H1 (cell line): ENCODE results near the gene SF3B2. TPM values are rescaled to one million over a fixed set of nuclear protein-coding genes. Genes with fewer than 3 reads are reported as not detected.

Experiments used
- CTCF ChIA-PET: fragments of 300-600 bp; sonication (Branson Sonifier 250); formaldehyde crosslinking; loops from one replicate; lab custom pipeline; 2021; ENCODE audit not compliant: partially characterized antibody; lab: Charles Lee
- POLR2A ChIA-PET: fragments of 300-600 bp; sonication (Branson Sonifier 250); formaldehyde crosslinking; loops from one replicate; lab custom pipeline; 2021; ENCODE audit warnings: inconsistent platforms; ENCODE audit not compliant: partially characterized antibody; lab: Charles Lee
- DNase-seq, 2 experiments: peaks; one replicate each; pipeline versions ENCODE4 v3.0.0 to v3.0.0-alpha.2; 2010 to 2022; ENCODE audit warnings: low spot score in 2 of 2, low read depth in 1 of 2, mixed read lengths in 1 of 2
- FAIRE-seq: peaks from 2 replicates; lab custom pipeline; 2011; peaks lifted over from hg19 to GRCh38; lab: Jason Lieb, UNC
- H2AFZ ChIP-seq: 2 replicates; pipeline ENCODE4 v1.8.1; 2012; ENCODE audit warnings: low read length, inconsistent platforms
- H2AK5ac ChIP-seq: 2 replicates; pipeline ENCODE4 v1.6.1; 2013; ENCODE audit warnings: low read depth, low read length
- H2BK120ac ChIP-seq: replicated peaks from 2 replicates; pipeline ENCODE3; 2013; ENCODE audit warnings: low read depth, low read length, inconsistent platforms
- H2BK12ac ChIP-seq: 2 replicates; pipeline ENCODE4 v1.6.1; 2013; ENCODE audit warnings: low read depth, low read length
- H2BK15ac ChIP-seq: 2 replicates; pipeline ENCODE4 v1.6.1; 2013; ENCODE audit warnings: low read length
- H2BK20ac ChIP-seq: 2 replicates; pipeline ENCODE4 v1.6.1; 2013; ENCODE audit warnings: low read length
- H2BK5ac ChIP-seq: 2 replicates; pipeline ENCODE4 v1.6.1; 2013; ENCODE audit warnings: low read depth, low read length
- H3K14ac ChIP-seq: 2 replicates; pipeline ENCODE4 v1.6.1; 2013; ENCODE audit warnings: inconsistent platforms; ENCODE audit not compliant: insufficient read length
- H3K18ac ChIP-seq: 2 replicates; pipeline ENCODE4 v1.6.1; 2013; ENCODE audit warnings: low read length; ENCODE audit errors: extremely low read depth
- H3K23ac ChIP-seq: 2 replicates; pipeline ENCODE4 v1.6.1; 2013; ENCODE audit warnings: inconsistent platforms; ENCODE audit not compliant: insufficient read length
- H3K23me2 ChIP-seq: 2 replicates; pipeline ENCODE4 v1.6.1; 2013; ENCODE audit warnings: low read depth, low read length
- H3K27ac ChIP-seq: 2 replicates; pipeline ENCODE4 v1.6.1; 2011; ENCODE audit warnings: low read depth, low read length, inconsistent platforms
- H3K27me3 ChIP-seq, 4 experiments: replicated peaks in 1 of 4; 1 replicate in 1 of 4; 2 replicates in 3 of 4; pipeline versions ENCODE4 v1.6.1 to v1.8.1; 2011 to 2013; ENCODE audit warnings: low read length in 3 of 4, mild to moderate bottlenecking in 3 of 4, inconsistent platforms in 2 of 4, mixed read lengths in 2 of 4, moderate library complexity in 1 of 4; ENCODE audit not compliant: control insufficient read depth in 3 of 4, insufficient read depth in 3 of 4; ENCODE audit errors: extremely low read depth in 1 of 4
- H3K36me3 ChIP-seq, 4 experiments: 2 replicates each; pipeline versions ENCODE4 v1.6.1 to v1.8.1; 2011 to 2013; ENCODE audit warnings: mild to moderate bottlenecking in 4 of 4, low read length in 3 of 4, moderate library complexity in 2 of 4, control low read depth in 1 of 4, inconsistent platforms in 1 of 4; ENCODE audit not compliant: insufficient read depth in 4 of 4, control insufficient read depth in 2 of 4
- H3K4ac ChIP-seq: replicated peaks from 2 replicates; pipeline ENCODE3; 2013; ENCODE audit warnings: low read length, low read depth, mixed read lengths, inconsistent platforms; ENCODE audit not compliant: insufficient read length
- H3K4me1 ChIP-seq, 4 experiments: replicated peaks in 1 of 4; 1 replicate in 1 of 4; 2 replicates in 3 of 4; pipeline versions ENCODE4 v1.6.1 to v1.8.1; 2011 to 2013; ENCODE audit warnings: low read length in 3 of 4, inconsistent platforms in 2 of 4, mixed read lengths in 1 of 4; ENCODE audit not compliant: insufficient read depth in 4 of 4, control insufficient read depth in 3 of 4
- H3K4me2 ChIP-seq, 2 experiments: 2 replicates each; pipeline versions ENCODE4 v1.6.1 to v1.8.1; 2011 to 2013; ENCODE audit warnings: low read depth in 2 of 2, low read length in 2 of 2, control low read depth in 1 of 2, inconsistent platforms in 1 of 2, mild to moderate bottlenecking in 1 of 2; ENCODE audit not compliant: insufficient read depth in 1 of 2
- H3K4me3 ChIP-seq, 4 experiments: fragments of 200-600, 300-600 bp in 1 of 4; sonication (generic), shearing (Covaris generic), sonication (Bioruptor Twin) in 1 of 4; 2 replicates each; pipeline versions ENCODE4 v1.5.1 to v1.8.1; 2011 to 2016; ENCODE audit warnings: low read length in 4 of 4, low read depth in 3 of 4, control low read depth in 2 of 4, inconsistent platforms in 2 of 4, mild to moderate bottlenecking in 2 of 4, mixed read lengths in 1 of 4, moderate library complexity in 1 of 4; ENCODE audit not compliant: insufficient read depth in 2 of 4; ENCODE audit errors: extremely low read depth in 1 of 4
- H3K56ac ChIP-seq: replicated peaks from 2 replicates; pipeline ENCODE3; 2013; ENCODE audit warnings: low read depth, mild to moderate bottlenecking, mixed read lengths, low read length, inconsistent platforms; ENCODE audit not compliant: insufficient read length
- H3K79me1 ChIP-seq: 2 replicates; pipeline ENCODE4 v1.6.1; 2013; ENCODE audit warnings: low read depth, low read length, control low read depth
- H3K79me2 ChIP-seq, 2 experiments: 2 replicates each; pipeline versions ENCODE4 v1.6.1 to v1.8.1; 2012 to 2013; ENCODE audit warnings: low read length in 2 of 2, mild to moderate bottlenecking in 2 of 2, inconsistent platforms in 1 of 2; ENCODE audit not compliant: insufficient read depth in 2 of 2, control insufficient read depth in 1 of 2
- H3K9ac ChIP-seq, 4 experiments: replicated peaks in 1 of 4; 1 replicate in 1 of 4; 2 replicates in 3 of 4; pipeline versions ENCODE4 v1.6.1 to v1.8.1; 2011 to 2013; ENCODE audit warnings: low read depth in 3 of 4, low read length in 3 of 4, control low read depth in 2 of 4, mild to moderate bottlenecking in 2 of 4, moderate library complexity in 2 of 4, inconsistent platforms in 1 of 4; ENCODE audit errors: extremely low read depth in 1 of 4
- H3K9me3 ChIP-seq, 2 experiments: 2 replicates each; pipeline versions ENCODE4 v1.6.1 to v1.8.1; 2012 to 2013; ENCODE audit warnings: mild to moderate bottlenecking in 2 of 2, moderate library complexity in 2 of 2, control low read depth in 1 of 2, inconsistent platforms in 1 of 2, low read depth in 1 of 2, low read length in 1 of 2, mixed read lengths in 1 of 2; ENCODE audit not compliant: insufficient read depth in 2 of 2
- H4K20me1 ChIP-seq, 2 experiments: replicated peaks in 1 of 2; 2 replicates each; pipeline versions ENCODE3 to v1.8.1; 2011 to 2013; ENCODE audit warnings: inconsistent platforms in 2 of 2, low read length in 2 of 2, mild to moderate bottlenecking in 1 of 2; ENCODE audit not compliant: insufficient read depth in 2 of 2, control insufficient read depth in 1 of 2
- H4K5ac ChIP-seq: 2 replicates; pipeline ENCODE4 v1.6.1; 2013; ENCODE audit warnings: low read length, low read depth, mixed read lengths, inconsistent platforms; ENCODE audit not compliant: insufficient read length
- H4K8ac ChIP-seq: 2 replicates; pipeline ENCODE4 v1.8.0; 2013; ENCODE audit warnings: mild to moderate bottlenecking, moderate library complexity, low read length, inconsistent platforms; ENCODE audit not compliant: insufficient read depth; ENCODE audit errors: extremely low read depth
- H4K91ac ChIP-seq: replicated peaks from 2 replicates; pipeline ENCODE3; 2013; ENCODE audit warnings: low read length, mixed read lengths, inconsistent platforms; ENCODE audit not compliant: insufficient read length
- ASH2L ChIP-seq: fragments of 200-600, 300-600 bp; sonication (generic); IDR thresholded peaks from one replicate; pipeline ENCODE4 v1.7.1; 2017; ENCODE audit warnings: low read length
- ATF3 ChIP-seq: IDR thresholded peaks from 2 replicates; pipeline ENCODE4 v1.6.1; 2011; ENCODE audit warnings: low read depth, mild to moderate bottlenecking, low read length; ENCODE audit not compliant: insufficient read depth
- BCL11A ChIP-seq, 2 experiments: IDR thresholded peaks; one replicate each; pipeline ENCODE4 v1.6.1; 2011; ENCODE audit warnings: low read depth in 2 of 2, low read length in 2 of 2, mild to moderate bottlenecking in 2 of 2
- CHD2 ChIP-seq: IDR thresholded peaks from 2 replicates; pipeline ENCODE4 v1.6.1; 2012; ENCODE audit warnings: low read length, improper control_type of control experiment
- CREB1 ChIP-seq: IDR thresholded peaks from 2 replicates; pipeline ENCODE4 v1.6.1; 2012; ENCODE audit warnings: inconsistent platforms
- GABPA ChIP-seq: IDR thresholded peaks from 2 replicates; pipeline ENCODE4 v1.6.1; 2011; ENCODE audit warnings: mild to moderate bottlenecking, low read length, moderate library complexity, borderline replicate concordance; ENCODE audit not compliant: insufficient read depth
- MAFK ChIP-seq: IDR thresholded peaks from 2 replicates; pipeline ENCODE4 v1.6.1; 2012; ENCODE audit warnings: low read depth, mild to moderate bottlenecking, improper control_type of control experiment, low read length
- SP4 ChIP-seq: IDR thresholded peaks from 2 replicates; pipeline ENCODE4 v1.6.1; 2012; ENCODE audit warnings: low read length, inconsistent platforms
- TAF7 ChIP-seq: optimal IDR thresholded peaks from 2 replicates; pipeline ENCODE3; 2011; ENCODE audit warnings: low read depth, mild to moderate bottlenecking, inconsistent platforms, low read length, moderate library complexity, borderline replicate concordance
- ZNF274 ChIP-seq: IDR thresholded peaks from 2 replicates; pipeline ENCODE4 v1.7.0; 2012; ENCODE audit warnings: low read length, borderline replicate concordance; ENCODE audit errors: extremely low read depth
- WGBS, 2 experiments: shearing (Covaris generic) in 1 of 2; methylation state at CpG; one replicate each; pipeline versions ENCODE4 v1.1.6 to v1.1.7; 2013 to 2015; ENCODE audit warnings: low lambda C conversion rate in 2 of 2, mixed read lengths in 2 of 2, inconsistent platforms in 1 of 2, low coverage in 1 of 2, missing lambda C conversion rate in 1 of 2; ENCODE audit not compliant: insufficient replicate concordance in 2 of 2, insufficient coverage in 1 of 2, insufficient read length in 1 of 2; ENCODE audit errors: extremely low coverage in 1 of 2, missing lambda C conversion rate in 1 of 2; 5-methylcytosine and 5-hydroxymethylcytosine counted together
- polyA plus RNA-seq, 7 experiments: library from polyadenylated mRNA; depleted of rRNA in 3 of 7; stranded (reverse) in 5 of 7; unstranded in 2 of 7; fragments of >200 nt in 5 of 7; fragments of 200-250 nt in 2 of 7; gene quantifications; 1 replicate in 5 of 7; 2 replicates in 1 of 7; 4 replicates in 1 of 7; pipeline versions ENCODE4 v1.2.1 to v1.2.3, GENCODE V29; 2011 to 2013; ENCODE audit warnings: missing spikeins in 2 of 7, mixed read lengths in 2 of 7
- total RNA-seq: library from RNA; stranded (reverse); fragmentation: NEBNext Ultra II Directional; extraction: Animal tissue kit (Norgen Biotek cat#: 25700); gene quantifications from 2 replicates; pipeline ENCODE4 v1.2.1, GENCODE V29; 2021

The SF3B2 gene
- total and polyA plus RNA-seq, 2 of the 8 experiments (the other 6 are each of a cell fraction or from before 2014, with no cell fraction given): 182 to 237 TPM

GRCh38 chr11:66075273-66075672, 23.1 kb downstream of the SF3B2 start:
- Histone ChIP-seq H3K9me3 (no peaks in the 10 kb centered on the region), H3K4me1 (peaks cover 0 to 5% (median 2%) of the 10 kb centered on the region in 4 experiments; a peak in 4 of 7 replicates), H2BK15ac (no peak overlapping the region), H3K14ac (no peak overlapping the region), H4K20me1 (peaks cover 2% of the 10 kb centered on the region in 2 experiments), H2BK20ac (no peak overlapping the region), H2BK5ac (no peak overlapping the region), H3K9ac (no peak overlapping the region), H3K4ac (no peak overlapping the region), H3K4me2 (no peak overlapping the region), H3K4me3 (no peak overlapping the region), H2BK12ac (no peak overlapping the region), H3K27ac (no peak overlapping the region), H2AFZ (no peak overlapping the region), H3K79me2 (peaks cover 0 to 13% of the 10 kb centered on the region in 2 experiments; a peak in 2 of 4 replicates), H3K18ac (no peak overlapping the region), H3K23me2 (no peaks in the 10 kb centered on the region; the same call in 1 of the 2 replicates), H3K79me1 (no peaks in the 10 kb centered on the region), H3K23ac (no peak overlapping the region), H4K5ac (no peak overlapping the region), H2AK5ac (no peak overlapping the region), H2BK120ac (no peak overlapping the region), H4K91ac (no peak overlapping the region), H3K56ac (no peak overlapping the region), H4K8ac (no peak overlapping the region), H3K36me3 (0 out of 8 replicates have a peak, but pooled peaks cover 0 to 3% (median 0%) of the 10 kb centered on the region in 4 experiments), H3K27me3 (no peaks in the 10 kb centered on the region)
- FAIRE-seq: no peak
- 96% methylated on average over 4 of the region's 4 CpGs; no CpG with 5 or more reads in 1 of the 2 experiments for WGBS, 2 experiments
- POLR2A ChIA-PET: no interaction called here
- DNase-seq: no peak
- TF ChIP-seq TAF7 (no peak), GABPA (no peak), CHD2 (no peak), ASH2L (no peak), ZNF274 (no peak), BCL11A (IDR thresholded peaks at IDR 0.05; ENCODE audit: low read depth in 2 of 2, low read length in 2 of 2) (no peak), ATF3 (no peak), MAFK (no peak), SP4 (no peak), CREB1 (no peak)
- CTCF ChIA-PET: interaction anchor here (3.9 kb wide), 1 partner anchor 59 kb away, joined by 17 read pairs; no protein-coding TSS in a partner anchor
